Esophagus muscularis mucosa (tissue), 4 donors: Measurements from ENCODE around the gene CACFD1. TPM values are rescaled to one million over a fixed set of nuclear protein-coding genes. Genes with fewer than 3 reads are reported as not detected.

Experiments used
- DNase-seq: peaks from one replicate; pipeline ENCODE4 v3.0.0-alpha.2; 2017; ENCODE audit errors: extremely low spot score
- H3K27ac ChIP-seq, 4 donors: fragments of 200-600 bp; sonication (generic); replicated peaks in 1 of 4; 1 replicate in 3 of 4; 2 replicates in 1 of 4; pipeline ENCODE4 v1.5.1; 2016 to 2019; ENCODE audit warnings: mild to moderate bottlenecking in 1 of 4
- H3K27me3 ChIP-seq, 4 donors: fragments of 200-600 bp; sonication (generic); one replicate each; pipeline versions ENCODE4 v1.5.1 to v1.6.0; 2016 to 2019
- H3K36me3 ChIP-seq, 4 donors: fragments of 200-600 bp; sonication (generic); one replicate each; pipeline ENCODE4 v1.5.1; 2016 to 2019
- H3K4me1 ChIP-seq, 4 donors: fragments of 200-600 bp; sonication (generic); one replicate each; pipeline ENCODE4 v1.5.1; 2016 to 2019
- H3K4me3 ChIP-seq, 4 donors: fragments of 200-600 bp; sonication (generic); 1 replicate in 2 of 4; 2 replicates in 2 of 4; pipeline ENCODE4 v1.5.1; 2016 to 2019; ENCODE audit warnings: mild to moderate bottlenecking in 4 of 4, moderate library complexity in 1 of 4
- H3K9me3 ChIP-seq, 4 donors: fragments of 200-600 bp; sonication (generic); 1 replicate in 3 of 4; 2 replicates in 1 of 4; pipeline ENCODE4 v1.5.1; 2016 to 2019
- CTCF ChIP-seq, 3 experiments: fragments of 200-600 bp in 2 of 3; fragments of 450-650 bp in 1 of 3; sonication (generic) in 2 of 3; IDR thresholded peaks; one replicate each; pipeline ENCODE4 v1.5.1; 2017 to 2019; ENCODE audit warnings: antibody characterized with exemption in 3 of 3, mild to moderate bottlenecking in 2 of 3, moderate library complexity in 1 of 3
- EP300 ChIP-seq: sonication (generic); formaldehyde crosslinking; IDR thresholded peaks from one replicate; pipeline ENCODE4 v1.6.1; 2017; ENCODE audit warnings: antibody characterized with exemption
- POLR2A ChIP-seq: fragments of 450-650 bp; IDR thresholded peaks from one replicate; pipeline ENCODE4 v1.6.1; 2017; ENCODE audit warnings: antibody characterized with exemption, moderate library complexity, mild to moderate bottlenecking, low read depth
- POLR2AphosphoS5 ChIP-seq, 2 donors: sonication (generic); formaldehyde crosslinking; IDR thresholded peaks; one replicate each; pipeline ENCODE4 v1.6.1; 2017; ENCODE audit warnings: antibody characterized with exemption in 2 of 2
- WGBS: methylation state at CpG from one replicate; pipeline ENCODE4 v1.1.5; 2018; 5-methylcytosine and 5-hydroxymethylcytosine counted together
- intact Hi-C: fragments of 100-400 bp; cut with DNase I; formaldehyde crosslinking; loops from one replicate; pipeline ENCODE4 v1.15.1; 2023
- total RNA-seq, 4 donors: library from RNA; depleted of rRNA; stranded (reverse); fragments of >200 nt; gene quantifications; one replicate each; pipeline versions ENCODE4 v1.1.0 to v1.2.1, GENCODE V29; 2016

Gene CACFD1
- total RNA-seq, 4 donors from 2014 or later: 12.5 to 27.8 (median 19.6) TPM

- Histone ChIP-seq H3K27me3 (no peaks in the 10 kb centered on the region), H3K27ac (no peak overlapping the region), H3K4me3 (no peak overlapping the region), H3K9me3 (no peaks in the 10 kb centered on the region), H3K4me1 (peaks cover 13 to 18% (median 16%) of the 10 kb centered on the region in 4 donors), H3K36me3 (peaks cover 7 to 48% (median 25%) of the 10 kb centered on the region in 4 donors)
- TF ChIP-seq POLR2AphosphoS5 (IDR thresholded peaks at IDR 0.05) (no peak), POLR2A (no peak), CTCF (IDR thresholded peaks at IDR 0.05) (no peak), EP300 (no peak)
- no peak for DNase-seq
- intact Hi-C loops: no loop called here
- WGBS: 64% methylated on average over 3 of the region's 5 CpGs
Measured at GRCh38 chr9:133474215-133474614, 14.4 kb downstream of the CACFD1 start.

GRCh38 chr9:133474853-133475252 lies 15.1 kb downstream of the CACFD1 start:
- DNase-seq: no peak
- TF ChIP-seq POLR2AphosphoS5 (IDR thresholded peaks at IDR 0.05): no peak
- no peak for TF ChIP-seq EP300
- no peak for TF ChIP-seq POLR2A
- TF ChIP-seq CTCF (IDR thresholded peaks at IDR 0.05): no peak
- WGBS: 90% methylated on average over 9 of the region's 20 CpGs
- Histone ChIP-seq H3K36me3 (peaks cover 4 to 43% (median 22%) of the 10 kb centered on the region in 4 donors), H3K27ac (no peak overlapping the region), H3K9me3 (no peaks in the 10 kb centered on the region), H3K27me3 (no peaks in the 10 kb centered on the region), H3K4me3 (no peak overlapping the region), H3K4me1 (peaks cover 19 to 24% (median 22%) of the 10 kb centered on the region in 4 donors)
- intact Hi-C loops: no loop called here

GRCh38 chr9:133475292-133476012 lies 15.7 kb downstream of the CACFD1 start:
- Histone ChIP-seq H3K36me3 (peaks cover 4 to 43% (median 22%) of the 10 kb centered on the region in 4 donors), H3K27ac (no peak overlapping the region), H3K4me3 (no peak overlapping the region), H3K27me3 (no peaks in the 10 kb centered on the region), H3K9me3 (no peaks in the 10 kb centered on the region), H3K4me1 (peaks cover 20 to 26% (median 24%) of the 10 kb centered on the region in 4 donors)
- TF ChIP-seq POLR2A (no peak), CTCF (IDR thresholded peaks at IDR 0.05) (no peak), POLR2AphosphoS5 (IDR thresholded peaks at IDR 0.05) (no peak), EP300 (no peak)
- DNase-seq: no peak
- WGBS: 87% methylated on average over 10 of the region's 27 CpGs
- intact Hi-C loops: no loop called here

- WGBS: 92% methylated on average over 24 of the region's 27 CpGs
- intact Hi-C loops: no loop called here
- peaks cover 20 to 26% (median 24%) of the 10 kb centered on the region in 4 donors for H3K4me1 ChIP-seq
Measured at GRCh38 chr9:133476036-133476931, 16.5 kb downstream of the CACFD1 start.

More at GRCh38 chr9:133476036-133476931, 16.5 kb downstream of the CACFD1 start:
- Histone ChIP-seq H3K9me3 (no peaks in the 10 kb centered on the region), H3K27ac (no peak overlapping the region), H3K27me3 (no peaks in the 10 kb centered on the region), H3K36me3 (peaks cover 4 to 43% (median 22%) of the 10 kb centered on the region in 4 donors), H3K4me3 (no peak overlapping the region)
- DNase-seq: no peak
- TF ChIP-seq EP300 (no peak), POLR2AphosphoS5 (IDR thresholded peaks at IDR 0.05) (no peak), CTCF (IDR thresholded peaks at IDR 0.05) (no peak), POLR2A (no peak)
